NCI-H2081 treated with DMSO at 0.1 percent for 48 hours (cell line): ENCODE data around the gene MBTPS1.

ENCODE experiments used
- DNase-seq: peaks from one replicate; lab custom pipeline; 2025; lab: John Stamatoyannopoulos, UW

MBTPS1 gene

GRCh38 chr16:84074721-84075120, 42.0 kb downstream of the MBTPS1 start:
- no peak for DNase-seq

- no peak for DNase-seq
Observed at GRCh38 chr16:84072014-84072413, 44.7 kb downstream of the MBTPS1 start.

GRCh38 chr16:84071121-84071520, 45.6 kb downstream of the MBTPS1 start:
- no peak for DNase-seq

- DNase-seq, result no peak
Observed at GRCh38 chr16:84069540-84069939, 47.2 kb downstream of the MBTPS1 start.

GRCh38 chr16:84068783-84069462, 47.8 kb downstream of the MBTPS1 start:
- no peak for DNase-seq

- no peak for DNase-seq
Observed at GRCh38 chr16:84068041-84068440, 48.7 kb downstream of the MBTPS1 start.

- DNase-seq, result no peak
Observed at GRCh38 chr16:84067640-84068039, 49.1 kb downstream of the MBTPS1 start.

- DNase-seq, result no peak
Observed at GRCh38 chr16:84065536-84066132, 51.1 kb downstream of the MBTPS1 start.

- DNase-seq, result no peak
Observed at GRCh38 chr16:84063980-84064379, 52.8 kb downstream of the MBTPS1 start.

DNA sequence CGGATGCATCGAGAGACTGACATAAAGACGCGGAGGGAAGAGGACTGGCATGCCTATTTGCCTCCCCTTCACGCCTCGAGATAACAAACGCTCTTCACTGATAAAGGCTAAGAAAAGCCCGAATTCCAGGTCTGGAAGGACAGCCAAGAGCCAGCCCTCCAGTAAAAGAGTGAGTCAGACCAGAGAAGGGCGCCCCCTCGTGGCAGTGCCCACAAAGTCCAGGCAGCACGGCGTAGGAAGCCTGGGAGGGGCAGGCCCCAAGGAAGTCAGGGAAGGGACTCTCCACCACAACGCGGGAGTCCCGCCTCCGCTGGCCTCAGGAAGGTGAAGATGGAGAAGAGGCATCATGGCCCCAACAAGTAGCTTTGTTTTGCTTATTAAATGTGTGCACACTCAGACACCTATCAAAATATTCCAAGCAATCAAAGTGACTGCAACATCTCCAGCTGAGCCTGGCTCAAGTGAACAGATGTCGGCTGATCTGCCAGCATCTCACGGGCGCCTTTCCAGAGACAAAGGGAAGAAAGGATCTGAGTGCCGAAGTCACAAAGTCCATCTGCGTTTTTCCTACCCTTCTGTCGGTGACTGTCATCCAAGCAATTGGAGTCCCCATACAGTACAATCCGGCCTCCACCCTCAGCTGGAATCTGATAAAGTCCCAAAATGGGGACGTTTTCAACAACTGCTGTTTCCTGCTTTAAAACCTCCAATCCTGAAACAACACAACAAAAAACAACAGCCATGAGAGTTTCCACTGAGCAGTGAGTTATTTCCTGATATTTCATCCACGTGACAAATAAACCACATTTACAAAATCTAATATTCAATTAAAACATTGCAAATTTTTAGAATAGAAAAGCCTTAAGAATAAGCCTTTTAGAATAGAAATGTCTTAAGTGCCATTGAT, 53.8 kb downstream of the MBTPS1 start:
- no peak for DNase-seq

- no peak for DNase-seq
Observed at GRCh38 chr16:84061236-84061819, 55.4 kb downstream of the MBTPS1 start.

- DNase-seq, result no peak
Observed at GRCh38 chr16:84059946-84060901, 56.5 kb downstream of the MBTPS1 start.

DNA sequence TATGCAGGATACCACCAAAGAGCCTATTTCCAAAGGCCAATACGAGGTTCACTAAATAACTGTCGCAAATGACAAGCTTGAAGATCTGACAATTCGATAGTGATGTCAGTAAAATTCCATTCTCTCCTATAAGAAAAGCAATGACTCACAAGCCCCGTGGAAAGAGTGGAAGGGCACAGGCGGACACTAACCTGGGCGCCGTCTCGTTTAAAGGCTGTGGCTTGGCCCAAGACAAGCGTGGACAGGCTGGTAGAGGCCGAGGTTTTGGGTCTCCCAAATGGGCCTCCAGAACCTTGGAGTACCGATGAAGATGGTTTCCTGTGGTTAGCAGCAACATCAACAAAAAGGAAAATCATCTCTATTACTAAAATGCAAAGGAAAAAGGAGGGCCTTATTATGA, 57.6 kb downstream of the MBTPS1 start:
- no peak for DNase-seq

GRCh38 chr16:84058664-84059063, 58.1 kb downstream of the MBTPS1 start:
- DNase-seq, result no peak

DNA sequence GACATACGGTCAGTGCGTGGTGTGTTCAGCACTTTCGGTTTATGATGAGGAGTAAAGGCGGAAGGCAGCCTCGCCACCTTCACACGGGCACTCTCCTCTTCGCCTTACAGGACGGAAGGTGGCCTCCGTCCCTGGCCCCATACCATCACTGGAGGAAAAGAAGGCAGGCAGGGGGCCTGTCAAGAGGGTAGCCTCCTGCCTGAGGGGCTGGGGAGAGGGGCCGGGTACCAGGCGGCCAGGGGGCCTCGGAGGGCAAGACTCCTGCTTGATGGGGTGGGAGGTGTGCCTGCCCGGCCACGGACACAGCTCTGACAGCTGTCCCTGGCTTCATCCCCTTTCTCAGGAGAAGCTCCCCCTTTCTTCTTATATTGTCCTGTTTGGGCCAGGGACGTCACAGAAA, 58.5 kb downstream of the MBTPS1 start:
- no peak for DNase-seq

DNA sequence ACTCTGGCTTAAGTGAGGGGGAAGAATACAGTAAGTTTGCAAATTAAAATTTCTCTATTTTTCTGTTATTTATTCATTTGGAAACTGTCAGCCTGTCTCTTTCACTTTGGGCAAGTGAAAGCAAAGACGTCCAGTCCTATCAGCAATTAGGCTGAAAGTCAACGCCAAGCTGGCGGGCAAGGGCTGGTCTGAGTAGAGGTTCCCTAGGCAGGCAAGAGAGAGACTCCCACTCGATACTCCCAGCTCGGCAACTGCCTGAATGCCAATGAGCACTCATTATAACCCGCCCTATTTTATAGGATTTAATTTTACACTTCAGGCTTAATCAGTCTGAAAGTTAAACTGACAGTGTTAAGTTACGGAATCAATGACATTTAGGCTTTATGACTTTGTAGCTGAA, 59.8 kb downstream of the MBTPS1 start:
- DNase-seq, result no peak

- DNase-seq, result no peak
Observed at GRCh38 chr16:84055801-84056634, 60.7 kb downstream of the MBTPS1 start.

DNA sequence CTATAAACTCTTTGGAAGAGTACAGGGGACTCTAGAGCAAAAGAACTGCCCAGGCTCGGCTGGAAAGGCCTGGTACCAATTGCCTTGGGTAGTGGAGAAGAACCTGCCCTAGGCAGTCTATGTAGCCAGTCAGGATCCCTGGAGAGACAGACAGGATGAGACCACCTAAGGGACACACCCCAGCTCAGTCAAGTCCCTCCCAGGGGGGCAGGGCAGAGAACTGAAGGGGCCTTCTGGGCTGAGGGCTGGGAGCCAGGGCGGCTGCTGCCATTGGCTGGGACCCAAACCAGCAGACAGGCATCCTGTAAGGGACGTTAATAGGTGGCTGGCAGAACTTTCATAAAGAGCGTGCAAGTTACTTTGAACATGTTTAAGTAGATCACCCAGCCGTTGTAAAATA, 61.4 kb downstream of the MBTPS1 start:
- no peak for DNase-seq

DNA sequence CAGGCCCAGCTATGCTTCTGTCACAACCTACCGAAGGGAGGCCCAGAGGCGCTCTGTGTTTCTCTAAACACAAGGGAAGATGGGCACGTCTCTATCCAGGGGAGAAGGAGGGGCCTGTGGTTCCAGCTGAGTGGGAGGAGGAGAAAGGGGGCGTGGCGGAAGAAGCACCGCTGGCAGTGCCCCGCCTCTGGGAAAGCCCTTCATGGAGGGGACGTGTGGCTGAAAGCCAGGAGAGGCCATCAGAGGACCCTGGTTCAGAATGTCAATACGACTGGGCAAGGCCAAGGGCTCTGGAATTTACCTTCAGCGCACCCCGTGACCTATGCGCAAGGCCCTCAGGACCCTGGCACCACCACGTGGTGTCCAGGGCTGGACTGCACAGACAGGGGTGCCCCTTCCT, 61.8 kb downstream of the MBTPS1 start:
- DNase-seq, result no peak

DNA sequence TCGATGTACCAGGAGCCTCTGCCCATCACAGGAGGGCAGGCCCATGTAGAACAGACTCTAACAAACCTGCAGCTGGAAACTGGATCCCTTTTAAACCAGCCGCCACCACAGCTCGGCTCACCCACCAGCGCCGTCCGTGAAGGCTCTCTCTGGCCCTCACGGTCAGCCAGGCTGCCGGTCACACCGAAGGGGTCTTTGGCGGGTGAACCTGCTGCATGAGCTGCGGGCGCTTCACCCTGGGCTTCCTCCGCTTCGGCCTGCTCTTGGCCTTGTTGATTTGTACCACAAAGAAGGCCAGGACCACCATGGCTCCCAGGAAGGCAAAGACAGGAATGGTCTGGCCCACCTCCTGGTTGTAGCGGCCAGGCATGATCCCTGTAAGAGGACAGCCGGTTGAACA, 62.5 kb downstream of the MBTPS1 start:
- DNase-seq, result no peak

- no peak for DNase-seq
Observed at GRCh38 chr16:84053237-84053636, 63.5 kb downstream of the MBTPS1 start.
